Esophagus (tissue), 2 donors: Measurements from ENCODE around the gene NFIX. TPM values are rescaled to one million over a fixed set of nuclear protein-coding genes. Genes with fewer than 3 reads are reported as not detected.

Experiments
- H3K27ac ChIP-seq, 2 donors: one replicate each; pipeline ENCODE4 v1.5.1; 2013; ENCODE audit warnings: low read depth in 2 of 2, mild to moderate bottlenecking in 2 of 2, inconsistent platforms in 1 of 2, low read length in 1 of 2, moderate library complexity in 1 of 2
- H3K27me3 ChIP-seq, 2 donors: one replicate each; pipeline ENCODE4 v1.6.1; 2013; ENCODE audit warnings: low read length in 2 of 2, control low read depth in 1 of 2, mild to moderate bottlenecking in 1 of 2; ENCODE audit not compliant: insufficient read depth in 2 of 2, control insufficient read depth in 1 of 2
- H3K36me3 ChIP-seq, 2 donors: one replicate each; pipeline ENCODE4 v1.6.1; 2013; ENCODE audit warnings: low read length in 1 of 2; ENCODE audit not compliant: control insufficient read depth in 2 of 2, insufficient read depth in 2 of 2
- H3K4me1 ChIP-seq, 2 donors: one replicate each; pipeline ENCODE4 v1.6.1; 2013; ENCODE audit warnings: low read length in 1 of 2; ENCODE audit not compliant: control insufficient read depth in 2 of 2, insufficient read depth in 2 of 2
- H3K4me3 ChIP-seq, 2 donors: one replicate each; pipeline ENCODE4 v1.5.1; 2013; ENCODE audit warnings: low read length in 2 of 2, mild to moderate bottlenecking in 2 of 2, low read depth in 1 of 2, moderate library complexity in 1 of 2
- H3K9me3 ChIP-seq, 2 donors: one replicate each; pipeline ENCODE4 v1.6.1; 2013; ENCODE audit warnings: mild to moderate bottlenecking in 2 of 2, low read depth in 1 of 2, low read length in 1 of 2, moderate library complexity in 1 of 2; ENCODE audit not compliant: control insufficient read depth in 2 of 2, insufficient read depth in 1 of 2
- WGBS, 2 donors: extraction: QIAGEN DNeasy Blood & Tissue Kit; methylation state at CpG; one replicate each; pipeline ENCODE4 v1.1.7; 2013; 5-methylcytosine and 5-hydroxymethylcytosine counted together
- polyA plus RNA-seq, 2 donors: library from polyadenylated mRNA; stranded (reverse); fragments of 200-250 nt; gene quantifications; one replicate each; pipeline ENCODE4 v1.2.3, GENCODE V29; 2013
- donor health status: healthy with polysubstance abuse.
- donor health status: Bipolar disorder and iron deficiency.

The NFIX gene
- polyA plus RNA-seq, 2 donors: 26.9 to 38.5 TPM

DNA sequence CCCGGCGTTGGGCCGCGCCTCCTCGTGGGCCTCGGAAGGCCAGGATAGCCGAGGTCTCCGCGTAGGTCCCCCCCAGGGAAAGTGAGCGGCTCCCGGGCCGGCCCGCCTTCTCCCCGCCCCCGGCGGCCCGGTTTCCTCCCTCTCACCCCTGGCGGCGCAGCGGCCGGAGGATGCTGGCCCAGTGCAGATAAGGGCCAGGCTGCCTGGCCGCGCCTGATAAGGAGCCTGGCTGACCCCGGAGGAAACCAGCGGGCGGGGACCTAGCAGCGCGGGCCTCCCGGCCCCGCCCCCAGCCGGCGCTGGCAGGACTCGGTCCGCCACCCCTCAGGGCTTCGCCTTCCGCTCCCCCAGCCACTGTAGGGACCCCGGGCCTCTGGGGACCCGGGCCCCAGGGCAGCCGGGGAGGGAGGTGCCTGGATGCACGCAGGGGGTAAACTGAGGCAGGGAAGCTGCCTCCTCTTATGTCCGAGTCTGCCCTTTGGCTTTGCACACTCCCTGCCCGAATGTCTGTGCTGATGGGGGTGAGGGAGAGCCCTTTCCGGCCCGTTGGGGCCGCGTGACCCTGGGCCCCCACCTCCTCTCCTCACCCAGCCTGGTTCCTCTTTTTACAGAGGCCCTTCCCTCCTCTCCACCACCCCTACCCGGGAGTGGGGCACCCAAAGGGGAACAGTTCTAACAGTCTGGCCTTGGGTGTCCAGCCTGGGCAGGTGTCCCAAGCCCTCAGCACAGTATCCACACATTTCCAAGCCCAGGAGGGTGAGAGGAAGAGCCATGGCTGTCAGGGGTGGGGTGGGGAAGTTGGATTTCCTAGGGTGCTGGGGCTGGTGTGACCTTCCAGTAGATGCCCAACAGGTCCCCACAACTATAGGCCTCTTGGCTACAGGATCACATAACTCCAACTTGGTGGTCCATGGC, 107.6 kb downstream of the NFIX start, which contains the start of gene LYL1:
Gene LYL1 (minus strand): TSS at position 193 of the 915 bp plus-strand sequence. CDS start 1,687 bp downstream, outside the sequence.
- WGBS, 2 donors: 2 to 3% methylated on average over 47 of the region's 47 CpGs
- Histone ChIP-seq H3K9me3 (peaks cover 0 to 2% of the 10 kb centered on the region in 2 donors), H3K4me1 (peaks cover 0 to 23% of the 10 kb centered on the region in 2 donors), H3K27me3 (no peaks in the 10 kb centered on the region), H3K36me3 (peaks cover 0 to 9% of the 10 kb centered on the region in 2 donors), H3K4me3 (peak within 1 kb of the TSS; percentile 32 to 45), H3K27ac (peak within 1 kb of the TSS; percentile 63)

DNA sequence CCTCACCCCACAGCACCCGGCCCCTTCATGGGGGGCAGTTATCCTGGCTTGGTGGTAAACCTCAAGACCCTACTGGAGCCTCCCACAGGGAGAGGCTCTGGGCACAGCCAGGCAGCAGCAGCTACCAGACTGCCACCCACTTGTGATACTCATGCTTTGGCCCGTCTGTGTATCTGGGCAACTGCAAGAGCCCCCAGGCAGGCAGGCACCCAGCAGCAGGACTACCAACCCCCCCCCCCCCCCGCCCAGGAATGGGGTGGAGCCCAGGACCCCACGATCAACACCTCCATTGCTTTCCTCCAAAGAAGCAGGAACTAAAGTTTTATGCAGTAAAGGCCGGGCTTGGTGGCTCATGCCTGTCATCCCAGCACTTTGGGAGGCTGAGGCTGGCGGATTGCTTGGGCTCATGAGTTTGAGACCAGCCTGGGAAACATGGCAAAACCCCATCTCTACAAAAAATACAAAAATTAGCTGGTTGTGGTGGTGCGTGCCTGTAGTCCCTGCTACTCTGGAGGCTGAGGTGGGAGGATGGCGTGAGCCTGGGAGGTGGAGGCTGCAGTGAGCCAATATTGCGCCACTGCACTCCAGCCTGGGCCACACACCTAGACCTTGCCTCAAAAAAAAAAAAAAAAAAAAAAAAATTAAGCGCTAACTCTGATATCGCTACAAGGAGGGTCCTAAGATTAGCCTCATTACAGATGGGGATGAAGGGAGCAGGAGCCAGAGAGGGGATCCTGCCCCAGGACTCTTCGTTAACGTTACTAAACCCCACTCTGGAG, 108.5 kb downstream of the NFIX start:
- Histone ChIP-seq H3K4me3 (no peak overlapping the region), H3K9me3 (peaks cover 0 to 2% of the 10 kb centered on the region in 2 donors), H3K27me3 (no peaks in the 10 kb centered on the region), H3K36me3 (peaks cover 0 to 9% of the 10 kb centered on the region in 2 donors), H3K4me1 (peaks cover 0 to 21% of the 10 kb centered on the region in 2 donors), H3K27ac (peak overlapping the region in 1 of 2 donors; percentile 39)
- WGBS, 2 donors: 71 to 73% methylated on average over 13 of the region's 13 CpGs

DNA sequence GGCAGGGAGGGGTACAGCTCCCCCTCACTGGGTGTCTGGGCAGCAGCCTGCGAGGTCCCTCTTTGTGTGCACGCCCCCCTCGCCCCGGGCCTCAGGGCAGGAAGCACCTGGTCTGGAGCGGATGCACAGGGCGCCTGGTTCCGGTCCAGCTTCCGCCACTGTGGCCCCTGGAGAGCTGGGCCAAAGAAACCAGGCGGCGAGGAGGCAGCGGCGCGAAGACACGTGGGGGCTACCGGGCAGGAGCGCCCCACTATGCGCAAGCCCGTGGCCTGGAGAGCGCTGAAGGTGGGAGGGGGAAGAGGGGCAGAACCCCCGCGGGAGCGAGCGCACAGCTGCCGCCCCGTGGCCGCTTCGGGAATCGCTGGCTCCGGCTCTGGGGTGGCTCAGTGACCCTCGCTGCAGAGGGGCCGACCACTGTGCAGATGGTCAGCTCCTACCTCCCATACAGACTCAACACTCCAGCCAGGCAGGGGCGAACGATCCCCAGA, 109.1 kb downstream of the NFIX start:
- peaks cover 0 to 17% of the 10 kb centered on the region in 2 donors for H3K4me1 ChIP-seq
- peak overlapping the region; percentile 34 to 39 for H3K27ac ChIP-seq
- H3K9me3 ChIP-seq: peaks cover 0 to 2% of the 10 kb centered on the region in 2 donors
- H3K27me3 ChIP-seq: no peaks in the 10 kb centered on the region
- WGBS, 2 donors: 42 to 46% methylated on average over 25 to 33 of the region's 33 CpGs
- H3K36me3 ChIP-seq: peaks cover 0 to 13% of the 10 kb centered on the region in 2 donors
- H3K4me3 ChIP-seq: peak overlapping the region in 1 of 2 donors; percentile 31

DNA sequence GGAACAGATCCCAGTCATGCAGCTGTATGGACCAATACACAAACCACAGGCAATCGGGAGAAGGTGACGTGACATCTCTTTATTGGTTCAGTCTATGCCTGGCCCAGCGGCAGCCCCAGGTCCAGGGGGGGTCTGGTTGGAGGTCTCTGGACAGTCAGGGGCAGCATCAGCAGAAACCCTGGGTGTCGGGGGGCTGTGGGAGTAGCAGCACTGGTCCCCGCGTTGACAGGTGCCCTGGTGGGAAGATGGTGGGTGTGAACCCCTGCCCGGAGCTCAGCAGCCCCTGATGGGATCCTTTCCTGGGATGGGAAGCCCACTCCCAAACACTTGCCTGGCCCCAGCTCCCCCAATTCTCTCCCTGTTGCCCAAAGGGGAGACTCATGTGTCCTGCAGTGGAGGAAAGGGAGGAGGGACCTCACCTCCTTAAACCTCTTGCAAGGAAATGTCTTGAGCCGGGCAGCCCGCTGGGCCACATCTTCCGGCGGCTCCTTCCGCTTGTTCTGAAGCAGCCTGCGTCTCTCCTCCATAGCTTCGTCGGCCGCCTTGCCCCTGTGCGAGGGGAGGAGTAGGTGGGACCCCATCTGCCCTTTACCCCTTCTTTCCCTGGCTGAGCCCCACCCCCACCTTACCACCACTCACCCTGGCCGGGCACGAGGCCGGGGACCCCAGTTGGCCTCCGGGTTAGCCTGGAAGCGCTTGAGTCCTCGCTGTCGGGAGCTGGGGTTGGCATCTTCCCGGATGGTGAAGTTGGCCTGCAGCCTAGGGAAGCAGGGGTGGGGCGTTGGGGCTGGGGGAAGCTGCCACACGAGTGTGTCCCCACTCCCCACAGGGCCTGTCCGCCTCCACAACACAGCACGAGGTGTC, 109.8 kb downstream of the NFIX start:
- WGBS, 2 donors: 67 to 69% methylated on average over 29 of the region's 29 CpGs
- no peaks in the 10 kb centered on the region for H3K27me3 ChIP-seq
- H3K4me3 ChIP-seq: peak overlapping the region in 1 of 2 donors; percentile 31
- peaks cover 0 to 13% of the 10 kb centered on the region in 2 donors for H3K4me1 ChIP-seq
- peaks cover 0 to 2% of the 10 kb centered on the region in 2 donors for H3K9me3 ChIP-seq
- peaks cover 0 to 20% of the 10 kb centered on the region in 2 donors for H3K36me3 ChIP-seq
- H3K27ac ChIP-seq: peak overlapping the region; percentile 18 to 34

DNA sequence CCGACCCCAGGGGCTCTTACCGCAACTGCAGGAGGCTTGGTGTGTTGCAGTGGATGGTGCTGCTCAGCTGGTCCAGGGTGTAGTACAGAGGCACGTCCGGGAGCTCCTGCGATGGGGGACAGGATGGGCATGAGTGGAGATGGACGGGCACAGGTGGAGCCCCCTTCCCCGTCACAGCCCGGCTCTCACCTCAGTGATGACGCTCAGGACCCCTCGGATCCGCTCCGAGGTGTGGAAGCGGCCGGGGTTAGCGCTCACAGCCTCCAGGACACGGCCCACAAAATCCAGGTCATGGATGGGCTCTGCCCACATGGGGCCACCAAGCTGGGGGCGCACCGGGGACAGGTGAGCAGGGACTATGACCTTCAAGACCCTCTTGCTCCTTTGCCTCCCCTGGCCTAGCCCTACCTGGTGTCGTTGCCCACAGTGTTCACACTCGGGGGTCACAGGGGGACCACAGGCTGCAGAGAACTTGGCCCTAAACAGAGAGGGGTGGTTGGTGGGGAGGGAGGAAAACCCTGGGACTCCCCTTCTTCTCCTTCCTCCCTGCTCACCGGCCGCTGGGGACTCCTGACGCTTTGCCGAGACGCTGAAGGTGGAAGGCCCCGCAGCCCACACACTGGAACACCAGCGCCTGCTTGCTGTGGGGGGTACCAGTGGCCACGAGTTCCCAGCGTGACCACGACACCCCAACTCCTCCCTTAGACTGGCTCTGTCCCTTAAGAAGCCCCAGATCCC, 114.3 kb downstream of the NFIX start:
- Histone ChIP-seq H3K4me3 (no peak overlapping the region), H3K27me3 (no peaks in the 10 kb centered on the region), H3K36me3 (peaks cover 4 to 25% of the 10 kb centered on the region in 2 donors), H3K9me3 (no peaks in the 10 kb centered on the region), H3K4me1 (no peaks in the 10 kb centered on the region), H3K27ac (no peak overlapping the region)
- 94% methylated on average over 28 to 30 of the region's 30 CpGs for WGBS, 2 donors

- Histone ChIP-seq H3K4me1 (no peaks in the 10 kb centered on the region), H3K9me3 (no peaks in the 10 kb centered on the region), H3K27me3 (no peaks in the 10 kb centered on the region), H3K36me3 (peaks cover 4 to 21% of the 10 kb centered on the region in 2 donors), H3K27ac (no peak overlapping the region), H3K4me3 (no peak overlapping the region)
- 90 to 92% methylated on average over 15 of the region's 15 CpGs for WGBS, 2 donors
These were observed 114.9 kb downstream of the NFIX start for GRCh38 chr19:13110099-13110610.

DNA sequence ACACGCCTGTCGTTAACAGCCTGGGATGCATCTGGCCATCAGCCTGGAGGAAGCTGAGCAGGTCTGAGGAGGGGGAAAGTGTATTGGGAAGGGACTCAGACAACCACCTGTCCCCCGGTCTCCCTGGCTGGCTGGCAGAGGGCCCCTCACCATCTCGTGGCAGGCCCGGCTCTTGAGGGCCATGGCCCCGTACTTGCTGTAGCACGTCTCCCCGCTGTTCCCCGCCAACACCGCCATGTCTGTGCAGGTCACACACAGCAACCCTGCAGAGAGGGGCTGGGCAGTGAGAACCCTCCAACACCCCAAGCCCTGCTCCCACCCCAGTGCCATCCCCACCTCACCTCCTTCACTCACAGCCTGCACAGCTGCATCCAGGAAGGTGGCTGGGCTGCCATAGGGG, 117.3 kb downstream of the NFIX start:
- Histone ChIP-seq H3K9me3 (no peaks in the 10 kb centered on the region), H3K27ac (no peak overlapping the region), H3K4me3 (no peak overlapping the region), H3K36me3 (peaks cover 4 to 18% of the 10 kb centered on the region in 2 donors), H3K27me3 (no peaks in the 10 kb centered on the region), H3K4me1 (peaks cover 2 to 5% of the 10 kb centered on the region in 2 donors)
- WGBS, 2 donors: 89 to 92% methylated on average over 10 of the region's 10 CpGs

GRCh38 chr19:13115936-13116281, 120.6 kb downstream of the NFIX start:
- Histone ChIP-seq H3K4me1 (peaks cover 11 to 13% of the 10 kb centered on the region in 2 donors), H3K4me3 (peak overlapping the region; percentile 80 to 89), H3K27ac (peak overlapping the region; percentile 83 to 91), H3K27me3 (no peaks in the 10 kb centered on the region), H3K9me3 (no peaks in the 10 kb centered on the region), H3K36me3 (peaks cover 4 to 5% of the 10 kb centered on the region in 2 donors)
- WGBS, 2 donors: 1 to 2% methylated on average over 18 of the region's 18 CpGs
